Measurements from ENCODE around the gene MPHOSPH10. TPM values are rescaled to one million over a fixed set of nuclear protein-coding genes. Genes with fewer than 3 reads are reported as not detected.

MPHOSPH10 gene
- total RNA-seq, 1 donor from 2014 or later, result 41.1 TPM

GRCh38 chr2:71120195-71120594 lies 10.2 kb upstream of the MPHOSPH10 start:
- H3K9ac ChIP-seq (ENCODE audit: low read length), result no peak overlapping the region
- H3K4me3 ChIP-seq (ENCODE audit: insufficient read depth, low read depth, low read length), result no peak overlapping the region
- no peak overlapping the region for H3K27ac ChIP-seq (ENCODE audit: low read depth, low read length)
- H3K27me3 Mint-ChIP-seq (ENCODE audit: low read depth, unreplicated experiment), result no peaks in the 10 kb centered on the region
- peaks cover 10% of the 10 kb centered on the region for H3K36me3 ChIP-seq (ENCODE audit: insufficient read depth, low read length)
- FAIRE-seq (no peak), DNase-seq (ENCODE audit: low read depth) (no peak)
- peaks cover 33% of the 10 kb centered on the region for H4K20me1 ChIP-seq (ENCODE audit: insufficient read depth, low read length)
- TF ChIP-seq EZH2 (IDR thresholded peaks at IDR 0.05; ENCODE audit: insufficient read depth, low read length) (no peak), CTCF (IDR thresholded peaks at IDR 0.05; ENCODE audit: insufficient read depth, low read depth, low read length) (no peak)
- peaks cover 2% of the 10 kb centered on the region for H3K9me3 Mint-ChIP-seq (ENCODE audit: unreplicated experiment)
- H3K27me3 ChIP-seq (ENCODE audit: insufficient read depth, low read length), result no peaks in the 10 kb centered on the region
- H3K4me2 ChIP-seq (ENCODE audit: low read length), result no peak overlapping the region
- no peaks in the 10 kb centered on the region for H3K9me3 ChIP-seq (ENCODE audit: insufficient read depth, low read depth, low read length)
- no peaks in the 10 kb centered on the region for H3K79me2 ChIP-seq (ENCODE audit: insufficient read depth, low read length)
- H3K36me3 Mint-ChIP-seq (ENCODE audit: low read depth, unreplicated experiment), result peaks cover 31% of the 10 kb centered on the region
- H2AFZ ChIP-seq (ENCODE audit: low read depth, low read length), result no peak overlapping the region
- H3K4me3 Mint-ChIP-seq (ENCODE audit: unreplicated experiment), result no peak overlapping the region
- no peaks in the 10 kb centered on the region for H3K4me1 ChIP-seq (ENCODE audit: insufficient read depth, low read length)
- H3K4me1 Mint-ChIP-seq (ENCODE audit: low read depth, unreplicated experiment), result no peaks in the 10 kb centered on the region
- no peak overlapping the region for H3K27ac Mint-ChIP-seq (ENCODE audit: unreplicated experiment)

GRCh38 chr2:71121479-71121878 lies 9.0 kb upstream of the MPHOSPH10 start:
- Mint-ChIP-seq H3K4me1 (ENCODE audit: low read depth, unreplicated experiment) (no peaks in the 10 kb centered on the region), H3K27me3 (ENCODE audit: low read depth, unreplicated experiment) (no peaks in the 10 kb centered on the region), H3K9me3 (ENCODE audit: unreplicated experiment) (peaks cover 2% of the 10 kb centered on the region), H3K36me3 (ENCODE audit: low read depth, unreplicated experiment) (peaks cover 31% of the 10 kb centered on the region), H3K27ac (ENCODE audit: unreplicated experiment) (no peak overlapping the region), H3K4me3 (ENCODE audit: unreplicated experiment) (no peak overlapping the region)
- no peak overlapping the region for H3K9ac ChIP-seq (ENCODE audit: low read length)
- no peak overlapping the region for H3K4me2 ChIP-seq (ENCODE audit: low read length)
- no peaks in the 10 kb centered on the region for H3K4me1 ChIP-seq (ENCODE audit: insufficient read depth, low read length)
- no peak overlapping the region for H2AFZ ChIP-seq (ENCODE audit: low read depth, low read length)
- H3K36me3 ChIP-seq (ENCODE audit: insufficient read depth, low read length), result peaks cover 10% of the 10 kb centered on the region
- no peak overlapping the region for H3K27ac ChIP-seq (ENCODE audit: low read depth, low read length)
- FAIRE-seq (no peak), DNase-seq (ENCODE audit: low read depth) (no peak)
- H3K79me2 ChIP-seq (ENCODE audit: insufficient read depth, low read length), result peaks cover 7% of the 10 kb centered on the region
- no peaks in the 10 kb centered on the region for H3K27me3 ChIP-seq (ENCODE audit: insufficient read depth, low read length)
- H4K20me1 ChIP-seq (ENCODE audit: insufficient read depth, low read length), result peaks cover 40% of the 10 kb centered on the region
- no peak overlapping the region for H3K4me3 ChIP-seq (ENCODE audit: insufficient read depth, low read depth, low read length)
- H3K9me3 ChIP-seq (ENCODE audit: insufficient read depth, low read depth, low read length), result no peaks in the 10 kb centered on the region
- TF ChIP-seq EZH2 (IDR thresholded peaks at IDR 0.05; ENCODE audit: insufficient read depth, low read length), result no peak
- no peak for TF ChIP-seq CTCF (IDR thresholded peaks at IDR 0.05; ENCODE audit: insufficient read depth, low read depth, low read length)

- Histone ChIP-seq H3K79me2 (ENCODE audit: insufficient read depth, low read length) (peaks cover 19% of the 10 kb centered on the region), H3K27me3 (ENCODE audit: insufficient read depth, low read length) (no peaks in the 10 kb centered on the region), H2AFZ (ENCODE audit: low read depth, low read length) (no peak overlapping the region), H3K9me3 (ENCODE audit: insufficient read depth, low read depth, low read length) (no peaks in the 10 kb centered on the region), H4K20me1 (ENCODE audit: insufficient read depth, low read length) (peaks cover 38% of the 10 kb centered on the region), H3K4me2 (ENCODE audit: low read length) (no peak overlapping the region), H3K4me3 (ENCODE audit: insufficient read depth, low read depth, low read length) (no peak overlapping the region), H3K4me1 (ENCODE audit: insufficient read depth, low read length) (no peaks in the 10 kb centered on the region), H3K9ac (ENCODE audit: low read length) (no peak overlapping the region), H3K27ac (ENCODE audit: low read depth, low read length) (no peak overlapping the region), H3K36me3 (ENCODE audit: insufficient read depth, low read length) (peaks cover 7% of the 10 kb centered on the region)
- Mint-ChIP-seq H3K27ac (ENCODE audit: unreplicated experiment) (no peak overlapping the region), H3K4me1 (ENCODE audit: low read depth, unreplicated experiment) (peaks cover 1% of the 10 kb centered on the region), H3K4me3 (ENCODE audit: unreplicated experiment) (no peak overlapping the region), H3K9me3 (ENCODE audit: unreplicated experiment) (peaks cover 2% of the 10 kb centered on the region), H3K36me3 (ENCODE audit: low read depth, unreplicated experiment) (peaks cover 30% of the 10 kb centered on the region), H3K27me3 (ENCODE audit: low read depth, unreplicated experiment) (no peaks in the 10 kb centered on the region)
- no peak for FAIRE-seq
- DNase-seq (ENCODE audit: low read depth), result peak; percentile 31
- TF ChIP-seq EZH2 (IDR thresholded peaks at IDR 0.05; ENCODE audit: insufficient read depth, low read length) (no peak), CTCF (IDR thresholded peaks at IDR 0.05; ENCODE audit: insufficient read depth, low read depth, low read length) (no peak)
Measured at GRCh38 chr2:71122387-71123298, 7.8 kb upstream of the MPHOSPH10 start.

Data from astrocyte (in vitro differentiated cells and primary cell).